HG03045 (cell line): ENCODE measurements around the gene VPS37B.
"Not testable (repeated sequence)": the region's sequence is repeated elsewhere in the genome, so short reads cannot be mapped to it uniquely, and the experiment has no call there.

Experiments used
- ATAC-seq: cut with Tn5 transposase; IDR thresholded peaks from one replicate; pipeline ENCODE4 v1.9.1; 2021; ENCODE audit warnings: mild to moderate bottlenecking, moderate library complexity; ENCODE audit not compliant: unreplicated experiment

The VPS37B gene

DNA sequence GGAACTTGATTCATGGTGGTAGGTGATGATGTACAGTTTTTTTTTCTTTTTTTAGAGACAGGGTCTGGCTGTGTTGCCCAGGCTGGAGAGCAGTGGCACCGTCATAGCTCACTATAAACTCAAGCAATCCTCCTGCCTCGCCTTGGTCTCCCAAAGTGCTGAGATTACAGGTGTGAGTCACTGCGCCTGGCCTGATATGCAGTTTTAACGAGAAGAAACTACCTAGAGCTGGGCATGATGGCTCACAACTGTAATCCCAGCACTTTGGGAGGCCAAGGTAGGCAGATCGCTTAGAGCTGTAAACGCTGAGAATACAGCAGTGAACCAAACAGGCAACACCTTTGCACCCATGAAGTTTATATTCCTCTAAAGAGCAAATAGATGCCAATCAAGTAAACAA is 13.0 kb upstream of the VPS37B start:
- ATAC-seq, result no peak

DNA sequence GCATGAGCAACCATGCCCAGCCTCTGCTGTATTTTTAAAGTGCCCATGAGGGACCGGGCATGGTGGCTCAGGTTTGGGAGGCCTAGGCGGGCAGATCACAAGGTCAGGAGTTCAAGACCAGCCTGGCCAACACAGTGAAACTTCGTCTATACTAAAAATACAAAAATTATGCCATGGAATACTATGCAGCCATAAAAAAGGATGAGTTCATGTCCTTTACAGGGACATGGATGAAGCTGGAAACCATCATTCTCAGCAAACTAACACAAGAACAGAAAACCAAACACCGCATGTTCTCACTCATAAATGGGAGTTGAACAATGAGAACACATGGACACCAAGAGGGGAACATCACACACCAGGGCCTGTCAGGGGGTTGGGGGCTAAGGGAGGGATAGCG is 9.3 kb upstream of the VPS37B start:
- not testable (repeated sequence) for ATAC-seq

DNA sequence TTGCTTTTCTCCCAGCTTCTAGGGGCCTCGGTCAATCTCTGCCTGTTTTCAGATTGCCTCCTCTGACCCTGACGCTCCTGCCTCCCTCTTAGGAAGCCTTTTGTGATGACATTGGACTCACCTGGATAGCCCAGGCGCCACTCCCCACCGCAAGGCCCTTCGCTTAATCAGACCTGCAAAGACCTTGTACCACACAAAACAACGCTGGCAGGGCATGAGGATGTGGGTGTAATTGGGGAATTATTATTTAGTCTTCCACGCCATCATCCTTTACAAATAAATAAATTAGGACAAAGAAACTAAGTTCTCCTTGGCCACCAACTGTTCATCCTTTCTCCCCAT is 7.7 kb upstream of the VPS37B start:
- ATAC-seq, result no peak

DNA sequence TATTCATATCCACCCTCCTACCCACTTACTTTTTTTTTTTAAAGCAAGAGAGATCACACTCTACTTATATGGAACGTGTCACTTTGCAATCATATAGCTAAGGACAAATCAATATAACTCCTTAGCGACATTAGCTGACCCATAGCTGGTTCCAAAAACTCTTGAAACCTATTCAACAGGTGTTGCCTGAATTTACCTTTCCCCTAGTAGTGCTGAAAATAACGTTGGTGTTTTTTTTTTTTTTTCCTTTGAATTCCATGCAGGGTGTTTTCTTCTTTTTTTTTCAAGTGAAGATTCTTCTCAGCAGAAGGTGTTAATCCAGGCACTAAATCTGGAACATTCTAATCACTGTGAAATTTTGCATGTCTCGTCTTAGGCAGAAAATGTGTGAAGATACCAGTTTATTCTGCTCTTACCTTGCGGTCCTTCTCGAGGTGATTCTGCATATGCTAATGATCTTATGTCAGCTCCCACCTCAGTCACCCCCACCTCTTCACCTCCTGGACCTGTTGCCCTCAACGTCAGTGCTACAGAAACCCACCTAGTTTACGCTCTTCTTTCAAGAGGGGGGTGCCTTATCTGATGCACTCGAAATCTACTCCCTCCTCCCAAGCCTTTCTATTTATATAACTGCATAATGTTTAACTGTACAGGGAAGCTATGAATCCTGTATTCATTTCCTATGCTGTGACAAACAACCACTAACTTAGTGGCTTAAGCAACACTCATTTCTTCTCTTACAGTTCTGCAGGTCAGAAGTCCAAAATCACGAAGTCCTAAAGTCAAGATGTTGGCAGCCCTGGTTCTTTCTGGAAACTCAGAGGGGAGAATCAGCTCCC is 7.1 kb upstream of the VPS37B start:
- ATAC-seq, result no peak

DNA sequence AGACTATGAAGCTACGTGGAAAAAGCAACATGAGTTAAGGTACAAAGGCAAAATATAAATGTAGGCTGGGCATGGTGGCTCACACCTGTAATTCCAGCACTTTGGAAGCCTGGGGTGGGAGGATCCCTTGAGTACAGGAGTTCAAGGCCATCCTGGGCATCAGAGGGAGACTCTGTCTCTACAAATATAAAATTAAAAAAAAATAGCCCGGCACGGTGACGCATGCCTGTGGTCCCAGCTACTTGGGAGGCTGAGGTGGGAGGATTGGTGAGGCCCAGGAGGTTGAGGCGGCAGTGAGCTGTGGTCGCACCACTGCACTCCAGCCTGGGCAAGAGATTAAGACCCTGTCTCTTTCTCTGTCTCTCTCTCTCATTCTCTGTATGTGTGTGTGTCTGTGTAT is 4.0 kb upstream of the VPS37B start:
- ATAC-seq, result no peak

DNA sequence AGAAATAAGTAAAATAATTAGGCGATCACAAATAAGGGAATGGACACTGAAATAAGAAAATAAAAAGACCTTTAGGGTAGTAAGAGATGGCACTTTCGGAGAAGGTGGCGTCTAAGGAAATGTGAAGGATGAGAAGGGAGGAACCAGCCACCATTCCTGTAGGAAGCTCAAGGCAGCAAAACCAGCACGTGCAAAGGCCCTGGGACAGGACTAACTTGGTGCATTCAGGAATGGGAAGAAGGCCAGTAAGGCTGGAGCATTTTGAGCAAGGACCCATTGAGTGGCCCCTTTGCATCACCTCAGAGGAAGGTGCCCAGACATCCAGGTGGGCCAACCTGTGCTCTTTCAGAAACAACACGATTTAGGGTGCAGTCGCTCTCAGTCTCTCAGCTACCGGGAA is 738 bp upstream of the VPS37B start:
- ATAC-seq, result no peak

DNA sequence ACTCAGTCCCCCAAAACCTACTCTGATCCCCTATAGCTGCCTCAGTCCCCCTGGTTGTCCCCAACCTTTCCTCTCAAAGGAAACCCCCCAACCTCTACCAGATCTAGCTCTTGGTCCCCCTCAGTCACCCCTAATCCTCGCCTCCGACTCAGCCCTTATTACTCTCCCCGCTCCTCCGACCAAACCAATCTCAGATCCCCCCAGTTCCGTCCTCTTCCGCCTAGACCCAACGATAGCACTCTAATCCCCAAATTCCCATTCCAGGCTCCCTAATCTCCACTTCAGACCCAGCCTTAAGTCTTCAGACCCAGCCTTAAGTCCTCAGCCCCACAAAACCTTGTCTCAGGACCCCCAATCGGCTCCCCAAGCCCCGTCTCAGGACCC is 612 bp downstream of the VPS37B start:
- ATAC-seq, result no peak

DNA sequence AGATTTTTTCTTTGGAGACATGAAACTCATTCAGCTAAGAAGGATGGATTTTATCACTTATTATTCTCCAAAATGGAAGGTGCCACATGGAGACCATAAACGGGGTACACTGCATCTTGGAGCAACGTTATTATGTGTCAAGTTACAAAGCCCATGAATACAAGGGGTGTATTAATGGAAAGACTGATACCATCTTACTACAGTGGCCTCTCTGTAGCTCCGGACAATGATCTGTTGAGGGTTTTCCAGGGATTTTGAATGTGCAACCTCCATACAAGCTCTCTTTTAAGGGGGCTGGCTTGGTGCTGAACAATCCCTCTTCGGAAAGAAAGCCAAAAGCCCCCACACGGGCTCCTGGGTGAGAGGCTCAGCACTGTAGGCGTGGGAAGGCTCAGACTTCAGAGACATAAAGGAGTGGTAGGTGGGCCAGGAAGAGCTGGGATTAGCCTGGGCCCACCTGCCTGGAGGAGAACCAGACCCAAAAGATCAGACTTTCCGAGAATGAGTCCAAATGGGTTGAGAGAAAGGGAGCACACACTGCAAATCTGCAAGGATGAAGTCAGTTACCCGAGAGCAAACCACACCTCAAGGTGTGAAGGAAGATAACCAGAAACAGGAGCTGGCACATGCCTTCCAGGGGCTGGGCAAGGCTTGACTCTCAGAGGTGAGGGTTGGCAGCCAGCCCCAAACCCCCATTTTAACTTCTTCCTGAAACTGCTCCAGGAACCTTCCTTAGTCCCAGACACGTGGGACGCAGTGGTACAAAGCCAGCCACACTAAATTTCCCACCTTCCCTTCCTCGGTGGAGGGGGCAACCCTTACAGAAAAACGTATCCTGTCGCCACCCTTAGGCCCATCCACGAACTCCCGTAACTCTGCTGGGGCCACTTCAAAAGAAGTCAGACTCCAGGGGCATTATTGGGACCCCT is 1.5 kb downstream of the VPS37B start:
- no peak for ATAC-seq

DNA sequence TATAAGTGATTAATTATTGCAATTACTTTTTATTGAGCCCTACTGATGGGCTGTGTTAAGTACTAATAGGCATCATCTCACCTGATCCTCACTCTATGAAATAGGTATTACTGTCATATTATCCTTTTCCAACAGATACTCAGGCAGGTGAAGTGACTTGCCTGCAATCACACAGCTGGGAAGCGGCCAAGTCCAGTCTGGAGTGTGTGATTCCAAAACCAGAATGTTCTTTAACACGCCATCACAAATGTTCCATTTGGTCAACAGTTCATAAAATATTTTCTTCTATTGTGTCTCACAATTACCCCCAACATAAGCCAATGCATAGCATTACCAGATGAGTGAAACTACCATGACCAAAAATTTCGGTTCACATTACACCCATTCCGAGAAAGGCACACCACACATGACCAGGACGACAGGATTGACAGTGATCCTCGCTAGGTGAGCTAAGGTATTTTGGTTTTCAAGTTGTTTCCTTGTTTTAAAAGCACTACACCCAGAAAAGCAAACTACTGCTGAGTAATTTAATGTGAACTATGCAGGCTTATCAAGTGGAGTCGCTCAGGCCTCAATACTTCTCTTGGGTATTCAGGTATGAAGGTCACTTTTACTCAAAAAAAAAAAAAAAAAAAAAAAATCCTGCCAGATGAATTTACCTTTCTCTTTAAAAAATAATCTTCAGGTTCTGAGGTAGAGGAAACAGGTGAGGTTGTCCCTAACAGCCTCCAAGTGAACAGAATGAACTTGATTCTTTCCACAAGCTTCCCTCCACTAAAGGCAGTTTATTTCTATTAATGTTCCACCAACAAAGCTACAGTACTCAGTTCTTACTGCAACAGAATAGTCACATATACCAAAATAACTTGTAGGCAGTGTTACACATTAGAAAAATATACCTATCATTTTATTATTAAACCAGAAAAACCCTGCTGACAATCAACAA is 2.4 kb downstream of the VPS37B start:
- ATAC-seq, result no peak

DNA sequence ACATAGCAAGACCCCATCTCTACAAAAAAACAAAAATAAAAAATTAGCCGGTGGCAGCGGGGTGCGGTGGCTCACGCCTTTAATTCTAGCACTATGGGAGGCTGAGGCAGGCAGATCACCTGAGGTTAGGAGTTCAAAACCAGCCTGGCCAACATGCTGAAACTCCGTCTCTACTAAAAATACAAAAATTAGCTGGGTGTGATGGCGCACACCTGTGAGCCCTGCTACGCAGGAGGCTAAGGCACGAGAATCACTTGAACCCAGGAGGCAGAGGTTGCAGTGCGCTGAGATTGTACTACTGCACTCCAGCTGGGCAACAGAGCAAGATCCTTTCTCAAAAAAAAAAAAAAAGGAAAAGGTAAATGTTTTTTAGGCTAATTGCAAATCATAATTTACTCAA is 3.2 kb downstream of the VPS37B start:
- ATAC-seq, result not testable (repeated sequence)

DNA sequence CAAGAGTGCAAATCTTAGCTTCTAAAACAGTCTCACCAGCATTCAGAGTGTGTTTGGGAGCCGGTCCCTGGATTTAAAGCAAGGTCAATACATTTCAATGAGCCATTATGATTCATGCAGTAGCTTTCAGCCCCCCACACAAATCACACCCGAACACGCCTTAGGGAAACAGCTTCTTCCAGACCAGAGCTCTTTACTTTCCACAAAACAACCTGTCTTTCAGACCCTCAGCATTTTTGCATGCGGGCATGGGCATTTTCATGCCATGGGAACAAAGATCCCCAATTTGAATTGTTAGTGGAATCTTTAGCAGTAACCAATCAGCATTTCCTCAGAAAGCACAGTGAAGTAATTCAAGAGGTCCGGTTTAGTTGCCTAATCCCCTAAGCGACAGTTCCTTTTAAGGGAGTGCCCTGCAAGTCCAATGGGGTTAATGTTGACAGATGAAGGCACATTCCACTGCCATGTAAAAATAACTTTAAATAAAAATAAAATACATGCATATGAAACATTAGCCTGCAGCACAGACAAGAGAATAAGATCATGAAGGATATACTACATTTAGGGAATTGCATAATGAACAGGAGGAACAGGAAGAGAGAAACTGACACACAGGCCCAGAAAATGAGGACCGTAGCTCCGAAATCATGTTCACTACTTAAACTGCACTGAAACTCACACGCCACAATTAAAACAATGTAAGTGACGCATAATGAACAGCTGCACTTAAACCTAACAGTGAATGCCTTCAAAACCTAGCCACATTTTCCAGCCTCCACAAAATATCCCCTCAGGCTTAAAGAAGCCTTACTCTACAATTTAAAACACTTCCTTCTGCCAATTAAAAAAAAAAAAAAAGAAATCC is 4.0 kb downstream of the VPS37B start:
- ATAC-seq, result no peak

DNA sequence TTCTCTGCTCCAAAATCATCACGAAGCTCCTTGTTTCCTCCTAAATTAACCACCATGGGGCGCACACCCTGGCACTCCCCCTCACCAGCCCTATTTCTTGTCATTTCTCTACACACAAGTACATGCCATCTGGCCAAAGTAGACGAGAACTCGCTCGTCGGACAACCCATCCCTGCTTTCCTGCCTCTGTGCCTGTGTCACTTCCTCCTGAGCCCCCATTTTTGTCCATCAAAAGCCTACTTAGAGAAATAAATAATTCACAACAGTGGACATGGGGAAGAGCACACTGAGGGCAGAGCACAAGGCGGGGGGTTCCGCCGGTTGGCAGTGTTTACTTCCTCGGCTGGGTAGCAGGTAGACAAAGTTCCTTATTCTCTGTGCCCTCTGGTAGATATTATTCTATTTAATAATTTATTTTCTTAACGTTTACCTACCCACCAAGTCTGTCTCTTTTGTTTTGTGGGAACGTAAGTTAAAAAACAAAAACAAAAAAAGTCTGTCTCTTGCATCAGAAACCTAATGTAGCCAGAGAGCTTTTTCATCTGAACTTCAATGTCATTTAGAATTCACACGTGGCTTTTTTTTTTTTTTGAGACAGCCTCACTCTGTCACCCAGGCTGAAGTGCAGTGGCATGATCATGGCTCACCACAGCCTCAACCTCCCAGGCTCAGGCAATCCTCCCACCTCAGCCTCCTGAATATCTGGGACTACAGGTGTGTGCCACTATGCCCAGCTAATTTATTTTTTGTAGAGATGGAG is 6.0 kb downstream of the VPS37B start:
- no peak for ATAC-seq

DNA sequence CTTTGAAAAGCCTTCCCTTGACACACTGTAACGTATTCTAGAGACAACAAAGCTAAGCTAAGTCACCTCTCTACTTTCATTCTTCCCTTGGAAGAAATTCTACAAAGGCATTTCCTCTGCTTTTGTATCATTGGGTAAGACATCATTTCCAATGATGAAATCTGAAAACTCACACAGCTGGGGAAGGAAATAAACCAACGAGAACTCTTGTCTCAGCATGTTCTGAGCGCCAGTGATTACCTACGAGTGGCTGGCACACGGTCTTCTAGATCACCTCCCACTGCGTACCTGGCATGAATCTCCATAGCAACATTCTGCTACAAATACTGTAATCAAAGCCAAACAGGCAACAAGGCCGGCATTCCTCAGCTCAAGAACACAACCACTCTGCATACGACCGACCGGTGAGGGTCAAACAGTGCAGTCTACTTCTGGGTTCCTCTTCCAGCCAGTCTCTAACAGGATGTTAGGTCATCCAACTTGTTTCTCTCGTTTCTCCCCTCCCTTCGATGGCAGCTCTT is 7.6 kb downstream of the VPS37B start:
- peak; percentile 41 for ATAC-seq

DNA sequence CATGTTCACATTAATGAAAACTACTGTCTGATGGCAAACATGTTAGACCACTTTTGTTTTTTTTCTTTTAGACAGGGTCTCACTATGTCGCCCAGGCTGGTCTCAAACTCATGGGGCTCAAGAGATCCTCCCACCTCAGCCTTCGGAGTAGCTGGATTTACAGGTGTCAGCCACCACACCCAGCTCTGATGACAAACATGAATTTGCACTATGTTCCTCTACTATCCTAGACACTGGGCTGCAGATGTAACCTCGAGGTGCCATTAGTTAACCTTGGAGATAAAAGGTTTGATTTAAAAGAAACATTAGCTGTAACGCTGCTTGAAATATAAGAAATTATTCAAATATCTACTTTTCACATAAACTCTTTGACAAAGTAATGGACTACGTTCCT is 8.1 kb downstream of the VPS37B start:
- ATAC-seq, result peak; percentile 9

DNA sequence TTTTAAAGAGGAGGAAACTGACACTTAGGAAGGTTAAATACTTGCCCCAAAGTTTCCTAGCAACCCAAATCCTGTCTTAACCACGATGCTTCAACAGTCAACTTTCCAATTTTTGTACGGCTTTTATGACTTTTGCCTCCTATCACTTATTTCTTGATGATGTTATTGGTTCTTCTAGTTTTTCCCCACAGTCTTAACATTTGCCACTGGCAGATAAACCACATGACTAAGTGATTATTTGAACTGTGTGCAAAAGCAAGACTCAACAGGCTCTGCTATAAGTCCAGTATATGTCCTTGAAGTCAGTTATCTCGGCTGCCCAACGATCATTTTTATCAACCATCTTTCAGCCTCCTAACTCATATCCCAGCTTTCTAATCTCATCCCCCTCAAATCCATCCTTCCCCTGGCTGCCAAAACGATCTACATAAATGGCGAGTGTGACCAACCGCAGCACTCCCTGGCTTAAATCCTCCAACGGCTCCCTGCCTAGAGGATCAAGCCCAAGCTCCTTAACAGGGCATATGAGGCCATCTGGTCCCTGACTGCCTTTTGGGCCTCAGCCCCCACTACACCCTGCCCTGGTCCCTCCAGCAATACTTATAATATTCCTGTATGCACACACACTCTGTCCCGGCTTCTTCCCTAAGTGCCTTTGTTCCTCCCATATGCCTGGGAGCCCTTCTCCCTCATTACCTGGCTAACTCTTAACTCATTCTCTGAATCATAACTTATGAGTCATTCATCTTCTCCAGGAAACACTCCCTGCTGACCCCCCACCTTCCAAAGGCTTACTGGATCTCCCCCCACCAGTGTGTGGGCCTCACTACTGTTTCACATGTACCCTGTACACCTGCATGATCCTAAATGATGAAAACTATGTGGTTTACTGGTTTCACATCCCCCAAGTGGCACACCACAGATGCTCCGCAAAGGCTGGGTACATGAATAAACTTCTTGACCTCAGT is 8.8 kb downstream of the VPS37B start:
- ATAC-seq, result peak; percentile 79

DNA sequence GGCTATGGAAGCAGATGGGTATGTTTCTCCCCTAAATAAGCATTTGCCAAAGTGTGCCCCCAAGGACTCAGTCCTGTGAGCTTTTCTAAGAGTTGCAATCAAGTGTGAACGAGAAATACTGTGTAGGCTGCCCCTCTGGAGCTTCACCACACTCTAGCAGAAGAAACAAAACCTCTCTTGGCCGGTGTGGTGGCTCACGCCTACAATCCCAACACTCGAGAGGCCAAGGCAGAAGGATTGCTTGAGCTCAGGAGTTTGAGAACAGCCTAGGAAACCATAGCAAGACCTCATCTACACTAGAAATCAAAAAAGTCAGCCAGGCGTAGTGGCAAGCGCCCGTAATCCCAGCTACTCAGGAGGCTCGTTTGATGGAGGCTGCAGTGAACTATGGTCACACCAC is 9.8 kb downstream of the VPS37B start:
- ATAC-seq, result no peak

DNA sequence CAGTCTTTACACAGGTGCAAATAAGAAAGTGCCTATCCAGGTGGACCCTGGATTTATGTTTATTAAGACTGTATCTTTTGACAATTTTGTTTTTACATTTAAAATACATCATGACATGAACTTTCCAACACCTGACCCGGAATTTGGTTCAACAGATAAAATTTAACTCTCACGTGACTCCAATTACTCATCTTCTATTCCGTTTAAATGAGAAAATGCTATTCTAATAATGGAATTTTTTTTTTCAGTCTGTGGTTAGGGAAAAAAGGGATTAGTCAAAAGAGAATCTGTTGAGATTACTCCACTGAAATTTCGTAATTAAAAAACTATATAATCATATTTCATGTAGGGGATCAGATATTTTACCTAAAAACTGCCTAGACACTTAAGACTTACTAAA is 11.1 kb downstream of the VPS37B start:
- no peak for ATAC-seq
